Measurements from ENCODE around the gene DGKH. TPM values are rescaled to one million over a fixed set of nuclear protein-coding genes. Genes with fewer than 3 reads are reported as not detected.

The DGKH gene
- total RNA-seq, 1 experiment from 2014 or later, result 19.1 TPM

GRCh38 chr13:42108217-42108616 lies 59.8 kb downstream of the DGKH start:
- Mint-ChIP-seq H3K9me3 (ENCODE audit: low read depth, unreplicated experiment) (no peaks in the 10 kb centered on the region), H3K36me3 (ENCODE audit: insufficient read depth, unreplicated experiment) (no peaks in the 10 kb centered on the region), H3K4me3 (ENCODE audit: low read depth, unreplicated experiment) (no peak overlapping the region), H3K27ac (ENCODE audit: unreplicated experiment) (no peak overlapping the region), H3K27me3 (ENCODE audit: unreplicated experiment) (no peaks in the 10 kb centered on the region), H3K4me1 (ENCODE audit: low read depth, unreplicated experiment) (peaks cover 46% of the 10 kb centered on the region)
- no peak for DNase-seq
- CTCF ChIA-PET, result no interaction called here
- intact Hi-C loops (cut with micrococcal nuclease; ENCODE audit: unreplicated experiment), result no loop called here
- no peak for TF ChIP-seq CTCF (IDR thresholded peaks at IDR 0.05; ENCODE audit: unreplicated experiment)
- no TSS peak for BruUV-seq (replicated peaks)

- BruUV-seq (replicated peaks), result no TSS peak
- CTCF ChIA-PET, result no interaction called here
- Mint-ChIP-seq H3K27me3 (ENCODE audit: unreplicated experiment) (no peaks in the 10 kb centered on the region), H3K4me3 (ENCODE audit: low read depth, unreplicated experiment) (no peak overlapping the region), H3K27ac (ENCODE audit: unreplicated experiment) (no peak overlapping the region), H3K4me1 (ENCODE audit: low read depth, unreplicated experiment) (peaks cover 42% of the 10 kb centered on the region), H3K36me3 (ENCODE audit: insufficient read depth, unreplicated experiment) (no peaks in the 10 kb centered on the region), H3K9me3 (ENCODE audit: low read depth, unreplicated experiment) (no peaks in the 10 kb centered on the region)
- TF ChIP-seq CTCF (IDR thresholded peaks at IDR 0.05; ENCODE audit: unreplicated experiment), result no peak
- intact Hi-C loops (cut with micrococcal nuclease; ENCODE audit: unreplicated experiment), result loop anchor here (1.0 kb wide), 1 partner anchor 442 kb away; no protein-coding TSS in a partner anchor
- no peak for DNase-seq
Observed at GRCh38 chr13:42109957-42110356, 61.5 kb downstream of the DGKH start.

- no peaks in the 10 kb centered on the region for H3K27me3 Mint-ChIP-seq (ENCODE audit: unreplicated experiment)
- intact Hi-C loops (cut with micrococcal nuclease; ENCODE audit: unreplicated experiment), result loop anchor here (1.0 kb wide), 1 partner anchor 442 kb away; no protein-coding TSS in a partner anchor
- no peaks in the 10 kb centered on the region for H3K36me3 Mint-ChIP-seq (ENCODE audit: insufficient read depth, unreplicated experiment)
- TF ChIP-seq CTCF (IDR thresholded peaks at IDR 0.05; ENCODE audit: unreplicated experiment), result no peak
- DNase-seq, result peak; percentile 24
- no peaks in the 10 kb centered on the region for H3K9me3 Mint-ChIP-seq (ENCODE audit: low read depth, unreplicated experiment)
- no peak overlapping the region for H3K27ac Mint-ChIP-seq (ENCODE audit: unreplicated experiment)
- H3K4me3 Mint-ChIP-seq (ENCODE audit: low read depth, unreplicated experiment), result no peak overlapping the region
- peaks cover 42% of the 10 kb centered on the region for H3K4me1 Mint-ChIP-seq (ENCODE audit: low read depth, unreplicated experiment)
- BruUV-seq (replicated peaks), result no TSS peak
- CTCF ChIA-PET, result interaction anchor here (0.6 kb wide), 1 partner anchor 153 kb away, joined by 3 read pairs; no protein-coding TSS in a partner anchor
Observed at GRCh38 chr13:42110410-42111155, 62.1 kb downstream of the DGKH start.

- no peaks in the 10 kb centered on the region for H3K36me3 Mint-ChIP-seq (ENCODE audit: insufficient read depth, unreplicated experiment)
- DNase-seq, result no peak
- no TSS peak for BruUV-seq (replicated peaks)
- no peak for TF ChIP-seq CTCF (IDR thresholded peaks at IDR 0.05; ENCODE audit: unreplicated experiment)
- no peaks in the 10 kb centered on the region for H3K27me3 Mint-ChIP-seq (ENCODE audit: unreplicated experiment)
- H3K9me3 Mint-ChIP-seq (ENCODE audit: low read depth, unreplicated experiment), result no peaks in the 10 kb centered on the region
- peaks cover 31% of the 10 kb centered on the region for H3K4me1 Mint-ChIP-seq (ENCODE audit: low read depth, unreplicated experiment)
- no peak overlapping the region for H3K27ac Mint-ChIP-seq (ENCODE audit: unreplicated experiment)
- CTCF ChIA-PET, result no interaction called here
- no peak overlapping the region for H3K4me3 Mint-ChIP-seq (ENCODE audit: low read depth, unreplicated experiment)
- intact Hi-C loops (cut with micrococcal nuclease; ENCODE audit: unreplicated experiment), result no loop called here
Observed at GRCh38 chr13:42112864-42113263, 64.4 kb downstream of the DGKH start.

All from Calu3 (cell line).